Measurements from ENCODE around the gene FBLN2.

DNA sequence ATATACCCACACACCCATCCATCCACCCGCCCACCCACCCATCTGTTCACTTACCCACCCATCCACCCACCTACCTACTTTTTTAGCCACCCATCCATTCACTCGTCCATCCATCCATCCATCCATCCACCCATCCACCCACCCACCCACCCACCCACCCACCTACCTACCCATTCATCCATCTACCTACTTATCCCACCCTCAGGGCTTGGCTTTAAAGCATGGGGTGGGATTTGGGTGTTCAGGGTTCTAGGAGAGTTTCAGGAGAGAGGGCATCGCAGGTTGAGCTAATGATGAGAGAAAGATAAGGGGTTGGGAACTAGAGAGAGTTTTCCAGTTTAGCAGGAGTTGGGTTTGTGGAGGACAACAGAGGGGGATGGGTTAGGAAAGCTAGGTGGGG is 9.7 kb downstream of the FBLN2 start:
- no peak for TF ChIP-seq GABPA (IDR thresholded peaks at IDR 0.05; ENCODE audit: low read depth)
- TF ChIP-seq, protein P1, sequence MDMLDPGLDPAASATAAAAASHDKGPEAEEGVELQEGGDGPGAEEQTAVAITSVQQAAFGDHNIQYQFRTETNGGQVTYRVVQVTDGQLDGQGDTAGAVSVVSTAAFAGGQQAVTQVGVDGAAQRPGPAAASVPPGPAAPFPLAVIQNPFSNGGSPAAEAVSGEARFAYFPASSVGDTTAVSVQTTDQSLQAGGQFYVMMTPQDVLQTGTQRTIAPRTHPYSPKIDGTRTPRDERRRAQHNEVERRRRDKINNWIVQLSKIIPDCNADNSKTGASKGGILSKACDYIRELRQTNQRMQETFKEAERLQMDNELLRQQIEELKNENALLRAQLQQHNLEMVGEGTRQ (IDR thresholded peaks at IDR 0.05; ENCODE audit: borderline replicate concordance, low read depth, low read length): no peak
- no peak for TF ChIP-seq BHLHE40 (IDR thresholded peaks at IDR 0.05; ENCODE audit: borderline replicate concordance in 1 of 2, low read depth in 2 of 2, low read length in 1 of 2)
- no peak for TF ChIP-seq SMAD1 (IDR thresholded peaks at IDR 0.05; ENCODE audit: low read depth, partially characterized antibody)
- TF ChIP-seq YY1 (IDR thresholded peaks at IDR 0.05; ENCODE audit: low read depth, low read length): no peak
- no peak for TF ChIP-seq POLR2A (IDR thresholded peaks at IDR 0.05; ENCODE audit: low read depth, low read length)

Measured in GM12878 (cell line).